CMK (cell line): ENCODE results near the gene XKRX.

Experiments
- DNase-seq: peaks from one replicate; pipeline ENCODE4 v3.0.0-alpha.2; 2010; ENCODE audit warnings: low read depth

Gene XKRX

GRCh38 chrX:100895365-100896075 lies 33.2 kb downstream of the XKRX start:
- DNase-seq: no peak

DNA sequence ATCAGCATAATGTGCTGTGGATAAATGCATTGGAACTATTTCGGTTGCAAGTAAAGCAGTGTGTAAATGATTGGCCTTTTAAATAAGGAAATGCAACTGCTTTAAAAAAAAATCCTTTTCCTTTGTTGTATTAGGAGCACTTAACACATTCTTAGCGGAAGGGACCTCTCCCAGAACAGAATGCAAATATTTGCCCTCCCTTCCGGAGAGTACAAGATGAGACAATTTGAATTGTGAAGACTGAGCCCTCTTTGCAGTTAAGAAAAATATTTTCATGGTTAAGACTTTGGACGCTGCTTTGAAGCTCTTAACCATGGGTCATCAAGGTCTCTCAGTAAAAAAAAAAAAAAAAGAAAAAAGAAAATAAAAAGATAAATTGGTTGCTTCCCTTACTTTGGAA lies 45.1 kb downstream of the XKRX start:
- DNase-seq: no peak

- DNase-seq: no peak
Measured at GRCh38 chrX:100880368-100880767, 48.3 kb downstream of the XKRX start.

DNA sequence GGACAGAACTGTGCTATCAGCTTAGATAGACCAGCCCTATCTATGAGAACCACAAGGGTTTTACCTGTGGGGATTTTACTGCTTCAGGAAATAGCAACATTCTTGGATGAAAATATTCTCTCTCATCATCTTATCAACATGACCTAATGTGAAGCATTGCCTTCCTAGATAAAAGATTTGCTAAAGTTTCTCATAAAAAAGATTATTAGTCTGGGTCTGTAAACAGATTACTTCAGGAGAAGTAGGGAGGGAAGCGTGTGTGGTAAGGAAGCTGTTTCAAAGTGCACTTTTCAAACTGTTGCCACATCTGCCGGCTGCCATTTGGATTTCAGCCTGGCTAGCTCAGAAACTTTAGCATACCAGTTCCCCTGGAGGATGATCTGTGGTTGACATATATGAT lies 54.4 kb downstream of the XKRX start, which contains the start of gene NOX1:
Gene NOX1, minus strand, starts transcription at position 35 of the 400 bp plus-strand sequence. CDS start 220 bp downstream, outside the sequence.
- no peak for DNase-seq

GRCh38 chrX:100871594-100872560 lies 56.8 kb downstream of the XKRX start:
- DNase-seq: no peak

DNA sequence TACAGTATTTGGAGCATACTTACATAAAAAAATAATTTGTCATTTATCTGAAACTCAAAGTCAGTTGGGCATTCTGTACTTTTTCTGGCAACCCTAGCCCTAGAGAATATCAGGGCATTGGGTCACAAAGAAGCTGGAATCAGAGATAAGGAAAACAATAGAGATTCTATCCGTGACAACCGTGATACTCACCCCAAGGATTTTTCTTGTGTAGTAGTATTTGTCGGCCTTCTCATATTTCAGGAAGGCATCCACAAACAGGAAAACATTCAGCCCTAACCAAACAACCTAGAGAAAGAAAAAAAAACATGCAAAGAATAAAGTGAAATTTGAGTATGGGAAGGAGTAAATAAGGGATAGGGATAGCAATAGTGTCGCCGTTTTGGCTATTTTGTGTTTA lies 58.2 kb downstream of the XKRX start:
- no peak for DNase-seq

GRCh38 chrX:100868273-100868672 lies 60.4 kb downstream of the XKRX start:
- DNase-seq: no peak

DNA sequence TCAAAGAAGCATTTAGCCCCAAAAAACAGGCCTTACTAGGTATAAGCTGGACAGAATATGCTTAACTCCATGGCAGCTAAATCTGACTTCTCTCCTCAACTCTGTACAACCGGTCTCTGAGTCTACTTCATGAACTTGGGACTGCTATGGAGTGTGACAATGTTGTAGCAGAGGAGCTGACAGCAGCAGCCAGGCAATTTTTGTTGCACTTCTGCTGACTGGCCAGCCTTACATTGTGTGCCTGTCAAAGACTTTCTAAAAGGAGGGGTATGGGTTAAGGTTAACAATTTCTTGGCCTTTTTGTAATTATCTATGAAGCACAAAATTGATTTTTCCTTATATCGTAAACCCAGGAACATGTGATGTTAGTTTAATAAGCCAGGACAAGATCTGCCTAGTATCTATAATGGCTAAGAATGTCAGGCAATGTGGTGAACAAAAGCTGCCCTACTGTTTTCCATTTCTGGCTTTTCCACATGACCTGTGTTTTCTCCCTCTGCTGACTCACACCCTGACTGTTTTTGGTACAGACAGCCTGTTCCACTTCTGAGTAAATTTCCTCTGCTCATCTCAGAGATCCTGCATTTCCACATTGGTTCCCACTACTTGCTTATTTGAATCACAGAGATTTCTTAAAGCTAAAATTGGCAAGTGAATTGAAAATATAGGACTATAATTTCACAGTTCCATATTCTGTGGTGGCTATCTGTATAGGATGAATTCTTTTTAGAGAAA lies 63.9 kb downstream of the XKRX start:
- no peak for DNase-seq
